Stimulated activated CD8-positive, alpha-beta memory T cell treated with anti-CD3 and anti-CD28 coated beads, Interleukin-4, amount 100 ng/mL, for 4 hours (primary cell): ENCODE measurements around the gene HEPN1.

Experiments used
- DNase-seq, 2 donors: peaks; one replicate each; pipeline ENCODE4 v3.0.0-alpha.2; 2020; ENCODE audit warnings: low read depth in 2 of 2, low spot score in 1 of 2

Gene HEPN1

GRCh38 chr11:124884869-124885479, 34.1 kb upstream of the HEPN1 start:
- DNase-seq = no peak

DNA sequence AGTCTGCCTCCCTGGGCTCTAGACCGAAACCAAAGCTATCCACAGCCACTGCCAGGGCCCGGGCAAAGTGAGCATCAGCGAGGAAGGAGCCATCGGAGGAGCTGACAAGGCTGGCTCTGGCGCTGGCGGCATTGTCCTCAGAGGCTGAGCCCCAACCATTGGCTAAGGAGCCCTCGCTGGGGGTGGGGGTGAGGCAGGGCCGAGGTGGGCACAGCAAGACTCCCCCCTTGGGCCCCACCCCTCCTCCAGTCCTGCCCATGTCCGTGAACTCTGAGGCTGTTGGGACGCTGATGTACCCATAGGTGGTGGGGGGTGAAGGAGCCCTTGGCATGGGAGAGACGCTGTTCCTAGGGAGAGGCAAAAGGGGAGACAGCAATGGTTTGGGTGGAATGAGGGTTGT, 32.6 kb upstream of the HEPN1 start:
- DNase-seq = no peak

GRCh38 chr11:124886978-124887666, 31.9 kb upstream of the HEPN1 start:
- DNase-seq = no peak

GRCh38 chr11:124887667-124888013, 31.4 kb upstream of the HEPN1 start:
- DNase-seq = no peak

DNA sequence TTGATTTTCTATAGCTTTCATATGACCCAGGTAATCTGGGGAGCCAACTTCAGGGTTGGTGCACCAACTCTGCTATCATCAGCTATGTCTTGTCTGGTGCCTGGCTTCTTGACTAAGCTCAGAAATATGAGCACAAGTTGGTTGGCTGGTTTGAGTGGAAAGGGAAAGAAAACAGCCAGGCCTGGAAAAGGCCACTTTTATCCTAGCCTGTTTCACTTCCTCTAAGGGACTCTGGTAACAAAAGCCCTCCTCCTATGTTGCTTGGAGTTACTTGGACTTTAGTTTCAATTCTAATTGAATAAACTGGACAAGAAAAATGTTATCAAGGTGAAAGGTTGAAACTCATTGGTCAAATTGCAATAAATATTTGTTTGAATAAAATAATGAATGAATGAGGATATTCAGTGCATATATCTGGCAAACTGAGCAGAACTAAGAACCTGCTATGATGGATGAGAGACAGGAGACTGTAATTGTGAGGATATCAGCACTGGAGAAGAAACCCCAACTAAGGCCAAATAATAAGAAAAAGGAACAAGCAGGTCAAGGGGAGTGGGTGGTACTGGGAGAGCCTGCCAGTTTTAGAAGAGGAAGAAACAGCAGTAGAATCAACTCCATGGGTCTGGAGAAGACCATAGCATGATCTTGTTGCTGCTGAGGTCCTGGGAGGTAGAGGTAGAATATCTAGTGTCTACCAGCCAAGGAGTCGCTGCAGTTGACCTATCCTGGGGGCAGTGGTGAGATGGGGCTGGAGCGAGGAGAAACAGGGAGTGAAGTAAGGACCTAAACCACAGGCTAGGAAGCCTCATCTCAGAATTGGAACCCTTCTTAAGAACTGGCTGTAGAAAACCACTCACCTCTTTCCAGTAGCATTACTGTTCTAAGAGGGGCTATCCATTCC, 29.6 kb upstream of the HEPN1 start:
- DNase-seq = no peak

GRCh38 chr11:124890151-124890550, 28.9 kb upstream of the HEPN1 start:
- no peak for DNase-seq

GRCh38 chr11:124890683-124891372, 28.2 kb upstream of the HEPN1 start:
- DNase-seq = no peak

DNA sequence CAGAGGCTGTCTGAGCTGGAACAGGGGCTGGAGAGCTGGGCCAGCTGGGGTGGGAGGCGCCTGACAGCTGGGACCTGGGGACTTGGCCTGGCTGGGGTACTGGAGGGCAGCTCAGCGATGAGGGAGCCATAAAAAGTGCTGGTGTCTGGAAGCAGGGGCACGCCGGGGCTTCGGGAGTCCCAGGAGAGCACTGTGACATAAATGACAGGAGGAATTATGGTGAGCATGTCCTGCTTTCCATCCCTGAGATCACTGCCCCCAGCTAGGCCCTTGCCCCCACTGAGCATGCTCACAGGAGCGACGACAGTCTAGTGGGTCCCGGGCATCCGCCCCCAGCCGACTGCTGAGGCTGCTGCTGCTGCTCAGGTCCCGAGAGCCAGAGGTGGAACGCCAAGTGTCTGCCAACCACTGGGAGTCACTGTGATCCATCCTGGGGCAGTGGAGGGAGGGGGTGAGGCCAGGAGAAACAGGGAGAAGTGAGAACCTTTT, 27.6 kb upstream of the HEPN1 start:
- DNase-seq = no peak

DNA sequence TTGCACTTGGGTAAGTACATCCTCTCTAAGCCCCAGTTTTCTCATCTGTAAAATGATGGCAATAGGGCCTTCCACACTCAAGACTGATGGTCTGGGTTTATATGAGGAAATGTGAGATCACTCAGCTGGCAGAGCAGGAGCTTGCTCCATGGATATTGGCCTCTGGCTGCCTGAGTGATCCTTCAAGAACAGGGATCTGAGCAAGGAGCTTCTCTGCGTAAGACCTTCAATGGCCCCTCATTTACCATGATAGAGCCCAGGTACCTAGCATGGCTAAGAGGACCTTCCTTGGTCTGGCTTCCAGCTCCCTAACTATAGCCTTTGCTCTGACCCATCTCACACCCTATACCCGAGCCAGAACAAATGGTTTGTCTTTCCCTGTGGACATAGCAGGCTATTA, 26.9 kb upstream of the HEPN1 start:
- no peak for DNase-seq

- no peak for DNase-seq
These were observed 26.1 kb upstream of the HEPN1 start for GRCh38 chr11:124892750-124893454.

DNA sequence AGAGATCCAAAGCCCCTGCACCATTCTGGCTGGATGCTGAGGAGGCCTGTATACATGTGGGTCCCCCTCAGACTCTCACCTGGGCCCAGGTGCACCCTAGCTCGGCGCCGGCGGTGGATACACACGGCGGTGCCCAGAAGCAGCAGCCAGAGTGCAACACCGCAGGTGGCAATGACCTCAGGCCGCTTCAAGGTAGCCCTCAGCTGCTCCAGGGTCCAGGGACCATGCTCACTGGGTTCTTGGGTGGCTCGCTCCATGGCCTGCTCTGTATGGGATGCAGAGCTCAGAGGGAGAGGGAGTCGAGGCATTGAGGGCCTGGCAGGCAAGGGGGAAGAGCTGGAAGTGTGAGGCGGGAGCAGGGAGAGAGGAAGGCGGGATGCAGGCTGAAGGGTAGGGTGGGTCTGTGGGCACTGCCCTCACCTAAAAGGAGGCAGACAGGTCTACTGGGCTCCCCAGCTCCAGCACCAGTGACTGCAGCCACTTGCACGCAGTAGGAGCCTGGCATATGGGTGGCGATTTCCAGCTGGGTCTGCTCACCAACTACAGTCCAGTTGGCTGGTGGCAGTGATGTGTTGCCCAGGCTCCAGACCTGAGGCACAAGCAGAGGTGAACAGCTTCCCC, 25.2 kb upstream of the HEPN1 start:
- DNase-seq = no peak

- DNase-seq = no peak
These were observed 24.2 kb upstream of the HEPN1 start for GRCh38 chr11:124894606-124895430.

DNA sequence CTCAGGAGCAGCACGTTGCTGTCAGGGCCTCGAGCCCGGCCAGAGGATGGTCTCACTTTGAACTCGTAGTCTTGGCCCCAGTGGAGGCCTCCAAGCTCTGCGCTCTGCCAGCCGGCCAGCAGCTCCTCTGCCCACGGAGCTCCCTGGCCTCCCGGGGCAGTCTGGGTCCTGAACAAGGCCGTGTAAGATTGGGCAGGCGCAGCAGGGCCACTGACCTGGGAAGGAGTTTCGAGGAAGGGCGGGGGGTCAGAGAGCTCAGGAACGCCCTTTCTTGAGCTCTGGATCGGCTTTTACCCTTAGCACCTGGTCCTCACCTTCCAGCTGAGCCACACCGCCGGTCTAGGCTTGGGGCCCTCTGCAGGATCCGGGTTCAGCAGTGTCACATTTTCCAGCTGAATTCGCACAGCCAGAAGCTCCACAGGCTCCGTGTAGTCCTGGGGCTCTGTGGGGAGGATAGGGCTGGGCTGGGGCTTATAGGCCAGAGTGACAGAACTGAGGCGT, 23.5 kb upstream of the HEPN1 start:
- no peak for DNase-seq

DNA sequence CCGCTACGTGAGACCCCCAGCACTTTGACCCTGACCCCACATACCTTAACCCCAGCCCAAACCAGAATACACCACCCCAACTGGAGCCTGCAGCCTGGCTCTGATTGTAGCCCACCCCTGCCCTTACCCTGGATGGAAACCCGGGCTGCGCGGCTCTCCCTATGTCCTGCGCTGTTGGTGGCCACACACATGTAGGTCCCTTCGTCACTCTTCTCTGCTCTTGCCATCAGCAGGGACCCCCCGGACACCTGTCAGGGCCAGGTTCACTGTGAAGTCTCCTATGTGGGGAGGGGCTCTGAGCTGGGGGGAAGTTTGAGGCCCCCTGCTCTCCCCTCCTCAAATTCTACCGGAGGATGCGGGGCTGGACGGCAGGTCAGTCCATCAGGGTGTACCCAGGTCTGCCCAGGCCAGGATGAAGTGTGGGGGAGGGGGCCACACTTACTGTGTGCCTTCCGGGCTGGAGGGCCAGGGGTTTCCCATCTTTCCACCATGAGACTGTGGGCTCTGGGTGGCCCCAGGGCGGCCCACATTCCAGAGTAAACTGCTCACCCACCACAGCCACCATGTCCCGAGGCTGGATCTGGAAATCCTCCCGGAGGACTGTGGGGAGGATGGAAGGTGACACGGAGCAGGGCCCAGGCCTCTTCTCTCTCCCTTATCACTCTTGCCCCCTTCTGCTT, 22.8 kb upstream of the HEPN1 start:
- DNase-seq = no peak

GRCh38 chr11:124896821-124897391, 22.1 kb upstream of the HEPN1 start:
- no peak for DNase-seq

- DNase-seq = no peak
These were observed 21.3 kb upstream of the HEPN1 start, which contains the start of gene ROBO4 for GRCh38 chr11:124897674-124898262. Gene ROBO4 (minus strand): TSS chr11:124897865. CDS start chr11:124897795, 70 bp downstream.

- DNase-seq = no peak
These were observed 20.8 kb upstream of the HEPN1 start for GRCh38 chr11:124898263-124898680.

GRCh38 chr11:124898711-124899110, 20.3 kb upstream of the HEPN1 start:
- no peak for DNase-seq
